Raji (cell line): ENCODE data around the gene EPHB1.
A peak's percentile ranks its signal among the peaks of the same experiment; 100 is the strongest.

Experiments
- POLR2A ChIP-seq: IDR thresholded peaks from 2 replicates; pipeline ENCODE4 v1.6.1; 2011; ENCODE audit warnings: low read depth, low read length, control low read depth; ENCODE audit not compliant: insufficient read depth

The EPHB1 gene

DNA sequence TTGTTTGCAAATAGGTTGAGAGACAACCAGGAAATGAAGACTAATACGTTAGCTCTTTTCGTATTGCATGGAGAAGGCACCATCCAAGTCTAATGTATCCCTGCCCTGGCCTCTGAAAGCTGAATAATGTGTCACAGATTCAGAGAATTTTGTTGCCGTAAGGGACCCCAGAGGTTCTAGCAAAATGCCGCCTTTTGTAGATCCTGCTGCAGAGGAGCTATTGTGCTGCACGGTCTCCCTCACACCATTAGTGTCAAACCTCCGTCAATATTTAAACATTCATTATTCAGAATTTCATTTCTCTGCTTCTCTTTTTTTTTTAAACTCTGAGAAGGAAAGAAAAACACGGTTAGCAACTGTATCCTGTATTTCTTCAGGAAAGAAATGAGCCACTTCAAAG lies 238.7 kb downstream of the EPHB1 start:
- TF ChIP-seq POLR2A, result no peak

DNA sequence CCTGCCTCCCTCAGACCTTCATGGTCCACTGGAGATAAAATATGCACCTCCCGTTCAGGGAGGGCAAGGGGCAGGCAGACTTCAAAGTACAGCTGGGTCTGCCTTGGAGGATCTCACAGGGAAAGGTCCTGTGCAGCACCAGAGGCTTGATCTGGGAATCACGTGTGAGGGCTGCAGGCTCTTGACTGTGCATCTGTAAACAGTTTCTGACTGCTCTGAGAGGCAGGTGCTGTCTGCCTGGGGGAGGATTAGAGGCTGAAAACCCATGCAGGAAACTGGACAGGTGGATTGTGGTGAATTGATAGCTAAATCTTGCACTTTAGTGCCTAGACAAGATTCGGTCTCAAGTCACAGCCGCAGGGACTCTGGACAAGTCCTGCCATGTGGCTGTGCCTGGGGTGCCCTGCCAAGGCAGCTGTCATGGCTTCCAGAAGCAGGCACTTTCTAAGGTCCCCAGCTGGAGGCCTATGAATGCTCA lies 239.3 kb downstream of the EPHB1 start:
- TF ChIP-seq POLR2A, result no peak

DNA sequence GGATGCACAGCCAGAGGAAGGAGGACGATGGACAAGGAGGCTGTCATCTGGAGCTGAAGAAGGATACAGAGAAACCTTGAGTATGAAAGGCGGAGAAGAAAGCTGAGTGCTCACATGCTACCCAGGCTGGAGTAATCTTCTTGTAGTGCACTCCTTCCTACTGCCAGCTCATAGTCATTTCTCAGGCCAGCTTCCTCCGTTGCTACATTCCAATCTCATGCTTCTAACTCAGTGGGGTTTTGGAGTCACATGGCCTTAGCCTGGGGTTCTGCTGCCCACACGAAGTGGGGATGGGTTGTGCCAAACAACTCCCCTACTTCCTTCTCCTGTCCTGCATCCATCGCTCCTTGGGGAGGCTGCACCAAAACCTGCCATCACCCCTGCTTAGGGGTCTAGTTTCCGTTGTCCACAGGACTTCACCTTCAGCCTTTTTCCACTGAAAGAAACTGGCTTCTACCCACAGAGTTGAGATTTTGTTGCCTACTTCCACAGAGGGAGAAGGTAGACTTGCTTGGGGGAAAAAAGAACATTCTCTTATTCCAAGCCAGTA lies 239.9 kb downstream of the EPHB1 start:
- no peak for TF ChIP-seq POLR2A

DNA sequence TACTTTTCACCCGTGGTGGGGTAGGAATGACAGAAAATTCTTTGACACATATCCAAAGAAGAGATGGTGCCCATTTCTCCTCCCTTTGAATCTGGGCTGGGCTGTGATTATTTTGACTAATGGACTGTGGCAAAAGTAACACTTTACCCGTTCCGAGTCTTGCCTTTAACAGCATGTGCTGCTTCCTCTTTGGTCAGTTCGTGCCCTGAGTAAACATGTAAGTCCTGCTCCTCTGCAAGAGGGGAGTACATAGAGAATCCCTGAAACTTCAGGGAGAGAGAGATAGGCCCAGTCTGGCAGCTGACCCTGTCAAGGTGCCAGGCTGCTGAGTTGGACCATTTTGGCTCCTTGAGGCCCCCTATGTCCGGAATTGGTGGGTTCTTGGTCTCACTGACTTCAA lies 243.1 kb downstream of the EPHB1 start:
- TF ChIP-seq POLR2A, result no peak

DNA sequence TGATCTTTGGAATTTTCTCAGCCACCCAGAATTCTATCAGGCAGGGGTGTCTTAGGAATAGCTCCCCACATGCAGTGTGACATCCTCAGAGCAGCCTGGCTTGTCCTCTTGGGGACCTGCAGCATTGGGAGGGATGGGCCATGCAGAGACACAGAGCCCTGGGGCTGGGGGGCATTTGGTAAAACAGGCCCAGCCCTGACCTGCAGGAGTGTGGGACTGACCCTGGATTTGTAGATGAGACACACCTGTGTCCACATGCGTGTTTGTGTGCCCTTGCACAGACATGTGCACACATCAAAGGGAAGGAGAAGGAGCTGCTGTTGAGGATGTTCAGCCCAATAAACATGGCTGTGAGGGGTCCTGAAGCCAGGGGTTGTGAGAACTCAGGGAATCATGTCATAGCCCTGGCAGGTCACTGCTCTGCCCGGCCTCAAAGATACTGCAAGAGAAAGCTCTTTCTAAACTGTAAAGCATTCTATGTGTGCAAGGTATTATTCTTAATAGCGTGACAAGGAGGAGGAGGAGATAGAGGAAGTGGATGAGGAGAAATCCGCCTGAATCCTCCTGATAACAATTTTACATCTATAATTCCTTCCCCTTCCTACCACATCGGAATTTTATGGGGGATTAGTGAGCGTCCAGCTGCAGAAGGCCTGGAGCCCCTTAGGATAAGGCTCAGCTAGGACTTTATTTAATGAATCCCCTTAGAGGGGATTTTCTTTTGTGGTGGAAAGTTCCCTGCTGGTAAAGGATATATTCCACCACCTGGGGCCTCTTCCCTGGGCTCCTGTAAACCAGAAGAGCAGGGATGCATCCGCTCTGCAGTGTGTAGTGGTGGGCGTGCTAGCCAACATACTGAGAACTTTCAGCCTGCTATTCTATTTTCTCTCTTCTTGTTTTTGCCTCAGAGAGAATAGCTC lies 245.5 kb downstream of the EPHB1 start:
- TF ChIP-seq POLR2A, result no peak

DNA sequence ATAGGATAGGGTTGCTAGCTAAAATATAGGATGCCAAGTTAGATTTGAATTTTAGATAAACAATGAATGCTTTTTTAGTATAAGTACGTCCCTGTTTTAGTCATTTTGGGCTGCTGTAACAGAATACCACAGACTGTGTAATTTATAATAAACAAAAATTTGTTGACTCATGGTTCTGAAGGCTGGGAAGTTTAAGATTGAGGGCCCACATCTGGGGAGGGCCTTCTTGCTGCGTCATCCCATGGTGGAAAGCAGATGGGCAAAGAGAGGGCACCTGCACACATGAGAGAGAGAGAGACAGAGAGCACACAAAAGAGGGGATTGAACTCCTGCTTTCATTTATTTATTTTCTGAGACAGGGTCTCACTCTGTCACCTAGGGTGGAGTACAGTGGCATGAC lies 246.5 kb downstream of the EPHB1 start:
- no peak for TF ChIP-seq POLR2A

DNA sequence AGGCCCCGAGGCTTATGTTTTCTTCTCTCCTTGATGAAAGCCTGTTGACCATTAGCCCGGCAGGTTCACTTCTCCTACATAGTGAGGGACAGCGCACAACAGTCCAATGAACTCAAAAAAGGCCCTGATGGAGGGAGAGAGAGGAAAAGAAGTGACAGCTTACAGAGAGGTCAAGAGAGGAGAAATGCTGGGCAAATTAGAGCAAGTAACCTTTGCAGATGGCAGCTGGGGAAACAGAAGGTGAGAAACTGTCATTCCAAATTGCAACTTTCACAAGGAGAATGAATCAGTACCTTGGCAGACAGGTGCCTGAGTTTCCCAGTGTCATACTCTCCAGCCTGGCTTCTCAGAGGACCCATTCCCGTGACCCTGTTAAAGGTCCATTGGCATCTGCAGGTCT lies 252.0 kb downstream of the EPHB1 start:
- no peak for TF ChIP-seq POLR2A

DNA sequence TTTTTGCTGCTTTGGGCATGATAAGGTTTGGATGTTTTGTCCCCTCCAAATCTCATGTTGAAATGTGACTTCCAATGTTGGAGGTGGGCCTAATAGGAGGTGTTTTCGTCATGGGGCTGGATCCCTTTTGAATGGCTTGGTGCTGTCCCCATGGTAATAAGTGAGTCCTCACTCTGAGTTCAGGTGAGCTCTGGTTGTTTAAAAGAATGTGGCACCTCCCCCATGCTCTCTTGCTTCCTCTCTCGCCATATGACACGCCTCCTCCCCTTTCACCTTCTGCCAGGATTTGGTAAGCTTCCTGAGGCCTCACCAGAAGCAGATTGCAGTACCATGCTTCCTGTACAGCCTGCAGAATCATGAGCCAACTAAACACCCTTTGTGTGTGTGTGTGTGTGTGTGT lies 255.5 kb downstream of the EPHB1 start:
- TF ChIP-seq POLR2A, result no peak

DNA sequence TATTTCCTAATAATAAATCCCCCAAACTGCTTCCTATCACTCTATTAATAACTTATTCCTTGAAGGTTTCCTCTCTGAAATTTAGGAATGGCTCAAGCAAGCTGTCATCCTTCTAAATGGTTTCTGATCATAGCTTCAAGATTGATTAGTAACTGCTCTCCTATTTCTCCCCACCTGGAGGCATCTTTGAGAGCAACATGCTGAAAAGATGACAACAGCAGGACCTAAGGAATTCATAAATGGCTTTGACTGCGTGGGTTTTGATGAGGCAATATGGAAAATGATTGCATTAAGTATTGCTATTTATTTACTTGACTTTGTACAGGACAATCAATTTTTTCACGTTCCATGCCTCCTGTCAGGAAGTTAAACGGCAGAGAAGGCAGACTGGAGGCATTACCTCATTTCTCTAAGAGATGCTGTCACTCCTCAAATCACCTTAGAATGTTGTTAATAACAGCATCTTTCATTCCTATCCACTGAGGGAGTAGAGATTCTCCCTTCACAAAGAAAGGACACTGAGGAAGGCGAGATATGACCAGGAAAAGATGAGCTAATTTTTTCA lies 256.4 kb downstream of the EPHB1 start:
- TF ChIP-seq POLR2A, result no peak

DNA sequence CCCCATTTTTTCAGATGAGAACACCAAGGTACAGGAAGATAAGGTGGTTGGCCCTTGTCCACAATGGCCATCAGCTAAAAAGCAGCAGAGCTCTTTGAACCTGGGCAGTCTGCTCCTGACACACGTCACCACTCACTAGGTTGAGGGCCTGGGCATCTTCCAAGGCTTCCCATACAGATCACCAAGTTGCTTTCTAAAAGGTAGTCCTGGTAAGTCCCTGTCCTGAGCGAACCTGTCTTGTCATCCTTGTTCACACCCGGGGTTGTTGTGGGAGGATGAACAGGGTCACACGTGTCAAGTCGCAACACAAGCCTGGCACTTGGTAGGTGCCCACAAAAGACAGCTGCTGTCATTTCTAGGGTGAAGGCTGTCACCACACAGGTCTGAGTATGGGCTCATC lies 260.4 kb downstream of the EPHB1 start:
- TF ChIP-seq POLR2A, result no peak

DNA sequence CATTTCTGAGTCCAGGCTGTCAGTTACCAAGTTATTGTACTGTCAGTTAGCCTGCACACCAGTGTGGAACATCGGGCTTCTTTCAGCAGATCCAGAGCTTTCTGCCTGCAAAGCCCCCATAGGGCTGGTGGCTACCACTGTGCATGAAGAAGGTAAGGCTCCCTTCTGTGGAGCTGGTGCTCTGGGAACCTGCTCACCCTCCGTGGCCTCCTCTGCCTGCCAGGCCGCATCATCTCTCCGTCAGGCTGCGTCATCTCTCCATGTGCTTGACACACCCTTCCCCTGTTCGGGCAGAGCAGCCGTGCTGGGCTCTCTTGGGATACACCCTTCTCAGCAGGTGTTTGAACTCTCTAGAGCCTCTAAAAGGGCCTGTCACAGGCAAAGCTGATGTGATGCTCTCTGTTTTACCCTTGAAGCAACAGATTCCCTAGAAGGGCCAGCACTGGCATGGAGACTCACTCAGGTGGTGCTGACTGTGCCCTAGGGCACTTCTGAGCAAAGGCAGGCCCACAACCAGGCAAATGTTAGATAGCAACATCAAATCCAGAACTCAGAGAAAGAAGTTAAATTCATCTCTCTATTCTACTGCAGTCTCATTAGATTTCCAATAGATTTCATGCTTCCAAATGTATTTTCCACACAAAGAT lies 261.1 kb downstream of the EPHB1 start:
- TF ChIP-seq POLR2A, result no peak

DNA sequence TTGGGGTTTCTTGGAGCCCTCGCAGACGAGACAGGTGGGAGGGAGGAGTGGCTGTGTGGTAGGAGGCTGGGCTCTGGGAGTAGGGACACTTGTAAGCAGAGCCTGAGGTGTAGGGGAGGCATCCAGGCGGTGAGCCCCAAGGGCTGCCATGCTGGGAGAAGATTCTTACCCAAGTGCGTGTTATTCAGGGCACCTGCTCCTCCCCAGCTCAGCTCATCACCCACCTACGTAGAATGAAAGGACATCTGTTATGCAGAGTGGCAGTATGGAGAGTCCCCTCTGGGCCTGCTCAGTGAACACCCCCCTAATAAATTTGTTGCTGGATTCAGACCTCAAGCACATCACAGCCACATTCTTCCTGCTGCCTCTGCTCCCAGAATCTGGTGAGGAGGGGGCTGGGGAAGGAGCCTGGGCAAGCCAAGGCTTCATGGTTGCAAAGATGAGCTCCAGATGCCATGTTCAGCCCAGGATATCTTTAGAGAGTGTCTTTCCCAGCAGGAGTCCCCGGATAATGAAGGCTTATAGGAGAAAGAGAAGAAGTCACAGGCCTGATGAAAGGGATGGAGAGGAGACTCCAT lies 261.8 kb downstream of the EPHB1 start:
- no peak for TF ChIP-seq POLR2A

DNA sequence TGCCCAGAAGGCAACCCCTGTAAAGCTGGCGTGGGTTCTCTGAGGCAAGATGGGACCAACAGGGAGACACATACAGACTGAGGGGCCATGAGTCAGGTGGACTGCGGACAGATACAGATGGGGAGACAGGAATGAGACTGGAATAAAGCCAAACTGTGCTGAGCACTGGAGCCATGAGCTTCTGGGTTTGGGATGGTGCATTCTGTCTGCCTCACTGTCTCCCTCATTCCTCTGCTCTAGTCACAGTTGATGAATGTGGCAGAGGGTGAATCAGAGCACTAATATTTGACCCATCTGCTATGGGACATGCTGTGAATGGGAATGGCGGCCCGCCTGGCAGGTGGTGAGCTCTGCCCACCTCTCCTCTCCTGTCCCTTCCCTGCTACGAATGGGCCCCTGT lies 262.9 kb downstream of the EPHB1 start:
- TF ChIP-seq POLR2A, result no peak

DNA sequence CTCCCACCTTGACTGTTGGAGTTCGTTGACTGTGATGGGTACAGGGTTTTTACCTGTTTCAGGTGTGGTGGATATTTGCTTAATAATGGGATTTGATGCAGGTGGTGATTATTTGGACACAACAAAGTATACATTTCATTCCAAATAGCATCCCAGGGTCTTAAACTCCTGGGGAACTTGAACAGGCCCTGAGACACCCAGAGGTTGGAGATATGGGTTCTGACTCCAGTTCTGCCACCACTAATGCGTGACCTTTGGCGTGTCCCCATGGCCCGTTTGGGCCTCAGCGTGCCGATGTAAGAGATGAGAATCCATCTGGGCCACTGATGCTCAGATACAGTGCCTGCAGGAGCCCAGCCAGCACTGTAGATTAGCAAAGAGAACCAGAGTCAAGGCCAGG lies 264.5 kb downstream of the EPHB1 start:
- no peak for TF ChIP-seq POLR2A

DNA sequence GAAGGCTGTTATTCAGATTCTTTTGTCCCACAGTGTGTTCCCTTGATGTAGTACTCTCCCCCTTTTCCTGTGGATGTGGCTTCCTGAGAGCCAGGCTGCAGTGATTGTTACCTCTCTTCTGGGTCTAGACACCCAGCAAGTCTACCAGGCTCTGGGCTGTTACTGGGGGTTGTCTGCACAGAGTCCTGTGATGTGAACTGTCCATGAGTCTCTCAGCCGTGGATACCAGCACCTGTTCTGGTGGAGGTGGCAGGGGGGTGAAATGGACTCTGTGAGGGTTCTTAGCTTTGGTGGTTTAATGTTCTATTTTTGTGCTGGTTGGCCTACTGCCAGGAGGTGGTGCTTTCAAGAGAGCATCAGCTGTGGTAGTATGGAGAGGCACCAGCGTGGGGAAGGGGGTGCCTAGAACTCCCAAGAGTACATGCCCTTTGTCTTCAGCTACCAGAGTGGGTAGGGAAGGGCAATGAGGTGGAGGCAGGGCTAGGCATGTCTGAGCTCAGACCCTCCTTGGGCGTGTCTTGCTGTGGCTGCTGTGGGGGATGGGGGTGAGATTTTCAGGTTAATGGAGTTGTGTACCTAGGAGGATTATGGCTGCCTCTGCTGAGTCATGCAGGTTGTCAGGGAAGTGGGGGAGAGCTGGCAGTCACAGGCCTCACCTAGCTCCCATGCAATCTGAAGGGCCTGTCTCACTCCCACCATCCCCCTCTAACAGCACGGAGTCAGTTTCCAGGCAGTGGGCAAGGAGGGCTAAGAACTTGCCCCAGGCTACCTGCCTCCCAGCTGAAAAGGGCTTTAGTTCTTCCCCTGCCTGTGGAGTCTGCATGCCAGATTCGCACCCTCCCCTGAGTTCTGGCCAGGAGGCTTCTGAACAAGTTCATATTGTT lies 272.0 kb downstream of the EPHB1 start:
- peak; percentile 35; the same call in 1 of the 2 replicates for TF ChIP-seq POLR2A

DNA sequence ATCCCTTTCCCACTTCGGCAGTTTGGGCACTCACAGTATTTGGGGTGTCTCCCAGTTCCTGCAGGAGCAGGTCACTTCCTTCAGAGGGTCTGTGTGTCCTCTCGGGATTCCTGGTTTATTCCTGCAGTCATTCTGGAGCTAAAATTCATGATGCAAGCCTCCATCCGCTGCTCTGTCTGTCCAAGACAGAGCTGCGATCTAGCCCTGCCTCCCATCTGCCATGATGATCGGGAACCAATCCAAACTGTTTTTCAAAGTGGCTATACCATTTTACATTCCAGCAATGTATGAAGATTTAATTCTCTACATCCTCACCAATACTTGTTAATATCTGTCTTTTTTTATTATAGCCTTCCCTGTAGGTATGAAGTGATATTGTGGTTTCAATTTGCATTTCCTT lies 273.0 kb downstream of the EPHB1 start:
- TF ChIP-seq POLR2A, result no peak
